HL-60 (cell line): ENCODE data around the gene CLIC4.
"Not testable (repeated sequence)": the region's sequence is repeated elsewhere in the genome, so short reads cannot be mapped to it uniquely, and the experiment has no call there.

Experiments
- DNase-seq, 2 experiments: peaks; one replicate each; pipeline ENCODE4 v3.0.0-alpha.2; 2010 to 2020; ENCODE audit warnings: low read depth in 1 of 2, low spot score in 1 of 2
- H3K27ac ChIP-seq: fragments of 250-450 bp; sonication (Bioruptor Pico); replicated peaks from 2 replicates; pipeline ENCODE4 v1.5.1; 2020; ENCODE audit warnings: mild to moderate bottlenecking, moderate library complexity
- H3K27me3 ChIP-seq: fragments of 250-450 bp; sonication (Bioruptor Pico); 2 replicates; pipeline ENCODE4 v1.5.1; 2021; ENCODE audit warnings: mild to moderate bottlenecking, moderate library complexity; ENCODE audit not compliant: insufficient read depth, poor library complexity, severe bottlenecking
- H3K4me3 ChIP-seq: replicated peaks from 2 replicates; pipeline ENCODE4 v1.5.1; 2011; ENCODE audit warnings: mild to moderate bottlenecking, control low read depth, low read length; ENCODE audit not compliant: insufficient read depth
- CTCF ChIP-seq: IDR thresholded peaks from one replicate; pipeline ENCODE4 v1.5.1; 2011; ENCODE audit warnings: low read length, control low read depth, inconsistent platforms; ENCODE audit not compliant: insufficient read depth
- GABPA ChIP-seq: IDR thresholded peaks from 2 replicates; pipeline ENCODE4 v1.6.1; 2012; ENCODE audit warnings: low read depth
- POLR2AphosphoS5 ChIP-seq: IDR thresholded peaks from 2 replicates; pipeline ENCODE4 v1.6.1; 2012; ENCODE audit warnings: low read depth
- REST ChIP-seq: IDR thresholded peaks from 2 replicates; pipeline ENCODE4 v1.6.1; 2012; ENCODE audit warnings: low read depth; ENCODE audit not compliant: insufficient replicate concordance
- SPI1 ChIP-seq: IDR thresholded peaks from 2 replicates; pipeline ENCODE4 v1.6.1; 2012; ENCODE audit warnings: low read depth, mild to moderate bottlenecking, borderline replicate concordance

CLIC4 gene

GRCh38 chr1:24754229-24754628 lies 9.0 kb downstream of the CLIC4 start:
- DNase-seq: no peak
- Histone ChIP-seq H3K4me3 (no peak overlapping the region), H3K27me3 (no peaks in the 10 kb centered on the region), H3K27ac (no peak overlapping the region)
- TF ChIP-seq POLR2AphosphoS5 (no peak), REST (no peak), GABPA (no peak), CTCF (no peak), SPI1 (no peak)

GRCh38 chr1:24755323-24755722 lies 10.1 kb downstream of the CLIC4 start:
- DNase-seq, H3K27me3 ChIP-seq, H3K27ac ChIP-seq, H3K4me3 ChIP-seq: not testable (repeated sequence)

- no peak for TF ChIP-seq GABPA
- TF ChIP-seq REST: no peak
- no peak for TF ChIP-seq POLR2AphosphoS5
- no peak for TF ChIP-seq CTCF
- TF ChIP-seq SPI1: no peak
- no peak for DNase-seq
- H3K27ac ChIP-seq: no peak overlapping the region
- no peaks in the 10 kb centered on the region for H3K27me3 ChIP-seq
- H3K4me3 ChIP-seq: no peak overlapping the region
Observed at GRCh38 chr1:24756395-24756794, 11.1 kb downstream of the CLIC4 start.

GRCh38 chr1:24759492-24759891 lies 14.2 kb downstream of the CLIC4 start:
- Histone ChIP-seq H3K27ac (no peak overlapping the region), H3K4me3 (no peak overlapping the region), H3K27me3 (no peaks in the 10 kb centered on the region)
- no peak for DNase-seq
- TF ChIP-seq POLR2AphosphoS5: no peak
- TF ChIP-seq GABPA: no peak
- TF ChIP-seq SPI1: no peak
- no peak for TF ChIP-seq CTCF
- TF ChIP-seq REST: no peak
